SK-N-SH treated with all-trans-retinoic acid at 6 μM for 48 hours (cell line): ENCODE measurements around the gene ANKRD11.

ENCODE experiments used
- ATAC-seq: fragments of 200-7000 bp; cut with Tn5 transposase; 3 replicates; pipeline ENCODE4 v1.9.1; 2020; ENCODE audit warnings: mild to moderate bottlenecking, moderate library complexity
- ARNTL ChIP-seq: fragments of 450-650 bp; formaldehyde crosslinking; IDR thresholded peaks from 2 replicates; pipeline ENCODE4 v1.5.0; 2020; ENCODE audit warnings: low read depth, mild to moderate bottlenecking, moderate library complexity, borderline replicate concordance
- BACH2 ChIP-seq: fragments of 250-450 bp; sonication (Bioruptor Pico); IDR thresholded peaks from 2 replicates; pipeline ENCODE4 v1.9.0; 2021; ENCODE audit warnings: mild to moderate bottlenecking, borderline replicate concordance
- CREB5 ChIP-seq: fragments of 250-450 bp; sonication (Bioruptor Pico); IDR thresholded peaks from 2 replicates; pipeline ENCODE4 v1.5.1; 2020; ENCODE audit warnings: low read depth, mild to moderate bottlenecking, moderate library complexity
- CSDC2 ChIP-seq: fragments of 250-450 bp; sonication (Bioruptor Pico); IDR thresholded peaks from 2 replicates; pipeline ENCODE4 v1.5.0; 2020; ENCODE audit warnings: mild to moderate bottlenecking, moderate library complexity
- CSRNP3 ChIP-seq: fragments of 250-450 bp; sonication (Bioruptor Pico); IDR thresholded peaks from 2 replicates; pipeline ENCODE4 v1.5.1; 2021; ENCODE audit warnings: mild to moderate bottlenecking, moderate library complexity
- ESRRG ChIP-seq: fragments of 250-450 bp; sonication (Bioruptor Pico); IDR thresholded peaks from 2 replicates; pipeline ENCODE4 v1.6.1; 2021; ENCODE audit warnings: mild to moderate bottlenecking
- GLIS3 ChIP-seq: fragments of 250-450 bp; sonication (Bioruptor Pico); IDR thresholded peaks from 2 replicates; pipeline ENCODE4 v1.5.0; 2020; ENCODE audit warnings: mild to moderate bottlenecking, moderate library complexity
- ISL1 ChIP-seq: fragments of 250-450 bp; sonication (Bioruptor Pico); IDR thresholded peaks from 2 replicates; pipeline ENCODE4 v2.1.2; 2022; ENCODE audit warnings: mild to moderate bottlenecking, moderate library complexity
- OSR1 ChIP-seq: fragments of 250-450 bp; sonication (Bioruptor Pico); IDR thresholded peaks from 2 replicates; pipeline ENCODE4 v1.8.0; 2022; ENCODE audit warnings: moderate library complexity, mild to moderate bottlenecking, inconsistent platforms
- PATZ1 ChIP-seq: fragments of 250-450 bp; sonication (Bioruptor Pico); IDR thresholded peaks from 2 replicates; pipeline ENCODE4 v1.8.0; 2020; ENCODE audit warnings: mild to moderate bottlenecking, moderate library complexity, borderline replicate concordance
- POU6F1 ChIP-seq: fragments of 250-450 bp; sonication (Bioruptor Pico); IDR thresholded peaks from 2 replicates; pipeline ENCODE4 v1.8.0; 2021; ENCODE audit warnings: low read depth, mild to moderate bottlenecking, moderate library complexity, borderline replicate concordance
- PPARA ChIP-seq: fragments of 250-450 bp; sonication (Bioruptor Pico); IDR thresholded peaks from 2 replicates; pipeline ENCODE4 v1.5.0; 2020; ENCODE audit warnings: mild to moderate bottlenecking, borderline replicate concordance
- RARB ChIP-seq: fragments of 250-450 bp; sonication (Bioruptor Pico); IDR thresholded peaks from 2 replicates; pipeline ENCODE4 v1.8.0; 2021; ENCODE audit warnings: mild to moderate bottlenecking, moderate library complexity
- SNAI2 ChIP-seq: fragments of 250-450 bp; sonication (Bioruptor Pico); IDR thresholded peaks from 2 replicates; pipeline ENCODE4 v1.5.0; 2020; ENCODE audit warnings: mild to moderate bottlenecking, moderate library complexity
- TCF4 ChIP-seq: fragments of 250-450 bp; sonication (Bioruptor Pico); IDR thresholded peaks from 2 replicates; pipeline ENCODE4 v1.8.0; 2021; ENCODE audit warnings: mild to moderate bottlenecking, moderate library complexity, borderline replicate concordance
- TOX ChIP-seq: fragments of 250-450 bp; sonication (Bioruptor Pico); IDR thresholded peaks from 2 replicates; pipeline ENCODE4 v1.8.0; 2021; ENCODE audit warnings: mild to moderate bottlenecking, moderate library complexity, borderline replicate concordance
- TSHZ2 ChIP-seq: fragments of 250-450 bp; sonication (Bioruptor Pico); IDR thresholded peaks from 2 replicates; pipeline ENCODE4 v1.5.0; 2020; ENCODE audit warnings: mild to moderate bottlenecking, moderate library complexity
- ZC3H10 ChIP-seq: fragments of 250-450 bp; sonication (Bioruptor Pico); IDR thresholded peaks from 2 replicates; pipeline ENCODE4 v1.5.1; 2021; ENCODE audit warnings: mild to moderate bottlenecking, moderate library complexity
- ZFP3 ChIP-seq: fragments of 250-450 bp; sonication (Bioruptor Pico); IDR thresholded peaks from 2 replicates; pipeline ENCODE4 v1.5.0; 2020; ENCODE audit warnings: mild to moderate bottlenecking, moderate library complexity
- ZFP30 ChIP-seq: fragments of 450-650 bp; formaldehyde crosslinking; IDR thresholded peaks from 2 replicates; pipeline ENCODE4 v1.5.0; 2022; ENCODE audit warnings: mild to moderate bottlenecking, moderate library complexity
- ZNF565 ChIP-seq: fragments of 450-650 bp; formaldehyde crosslinking; conservative IDR thresholded peaks from 2 replicates; pipeline ENCODE4 v1.5.0; 2020; ENCODE audit warnings: low read depth, mild to moderate bottlenecking, moderate library complexity
- ZNF70 ChIP-seq: fragments of 450-650 bp; formaldehyde crosslinking; IDR thresholded peaks from 2 replicates; pipeline ENCODE4 v1.5.0; 2020; ENCODE audit warnings: mild to moderate bottlenecking, moderate library complexity
- ZNF8 ChIP-seq: fragments of 450-650 bp; formaldehyde crosslinking; IDR thresholded peaks from 2 replicates; pipeline ENCODE4 v1.5.0; 2020; ENCODE audit warnings: mild to moderate bottlenecking, moderate library complexity

The ANKRD11 gene

GRCh38 chr16:89241187-89242007, 249.0 kb downstream of the ANKRD11 start:
- peak; percentile 76 for ATAC-seq
- no peak for TF ChIP-seq ZNF565 (CRISPR knock-in tag)
- peak; percentile 54; the same call in 1 of the 2 replicates for TF ChIP-seq ESRRG (CRISPR knock-in tag)
- 0 out of 2 replicates have a peak, but pooled peaks have one; percentile 21 for TF ChIP-seq ZFP3 (CRISPR knock-in tag)

GRCh38 chr16:89237733-89238132, 252.6 kb downstream of the ANKRD11 start:
- TF ChIP-seq ISL1 (CRISPR knock-in tag), result no peak
- TF ChIP-seq ZNF565 (CRISPR knock-in tag), result no peak
- no peak for TF ChIP-seq TOX
- TF ChIP-seq ZC3H10 (CRISPR knock-in tag), result no peak
- TF ChIP-seq TSHZ2 (CRISPR knock-in tag), result no peak
- TF ChIP-seq ZFP30 (CRISPR knock-in tag), result no peak
- TF ChIP-seq POU6F1 (CRISPR knock-in tag), result no peak
- TF ChIP-seq TCF4 (CRISPR knock-in tag), result no peak
- TF ChIP-seq SNAI2, result no peak
- TF ChIP-seq PPARA (CRISPR knock-in tag), result no peak
- TF ChIP-seq PATZ1, result no peak
- TF ChIP-seq ZNF70 (CRISPR knock-in tag), result no peak
- TF ChIP-seq BACH2, result no peak
- no peak for TF ChIP-seq CSDC2
- no peak for TF ChIP-seq ZNF8 (CRISPR knock-in tag)
- no peak for TF ChIP-seq OSR1 (CRISPR knock-in tag)
- no peak for TF ChIP-seq GLIS3
- no peak for TF ChIP-seq CSRNP3 (CRISPR knock-in tag)
- TF ChIP-seq ARNTL (CRISPR knock-in tag), result no peak
- ATAC-seq, result no peak

- TF ChIP-seq ARNTL (CRISPR knock-in tag) (no peak), ZNF8 (CRISPR knock-in tag) (no peak), ZNF70 (CRISPR knock-in tag) (no peak), CSDC2 (no peak), ZC3H10 (CRISPR knock-in tag) (no peak), ZFP30 (CRISPR knock-in tag) (no peak), GLIS3 (no peak), TOX (no peak), SNAI2 (no peak), CREB5 (CRISPR knock-in tag) (no peak), RARB (CRISPR knock-in tag) (no peak)
- TF ChIP-seq, all 23 proteins: peak for 0
- no peak for ATAC-seq
Measured at GRCh38 chr16:89233678-89234490, 256.5 kb downstream of the ANKRD11 start.
